ENCODE results near the gene CA11. TPM values are rescaled to one million over a fixed set of nuclear protein-coding genes. Genes with fewer than 3 reads are reported as not detected.
A peak's percentile ranks its signal among the peaks of the same experiment; 100 is the strongest.
"Not testable (repeated sequence)": the region's sequence is repeated elsewhere in the genome, so short reads cannot be mapped to it uniquely, and the experiment has no call there.

CA11 gene
- 10 to 100 TPM in 1 of 2 experiments, 1 to 10 TPM in 1; 9.7 to 10.4 TPM for total RNA-seq

GRCh38 chr19:48646001-48646721, at the start of gene CA11:
Gene CA11, minus strand, starts transcription at chr19:48646187. Its CDS starts 555 bp downstream, at chr19:48645632.
- ATAC-seq (ENCODE audit: low read depth) (peak; percentile 80), DNase-seq (peak; percentile 94)
- no peaks in the 10 kb centered on the region for H3K27me3 Mint-ChIP-seq
- no peaks in the 10 kb centered on the region for H3K9me3 Mint-ChIP-seq
- POLR2A ChIA-PET, result interaction anchor here (0.6 to 2.2 kb wide), 12 partner anchors 9 to 347 kb away, joined by 3 to 16 read pairs (median 4); partner anchors contain the start of genes DBP, GYS1, RPL18 and RUVBL2
- peaks cover 37% of the 10 kb centered on the region for H3K4me1 Mint-ChIP-seq
- H3K4me3 Mint-ChIP-seq, result peak within 1 kb of the TSS; percentile 93
- peak within 1 kb of the TSS; percentile 84 for H3K27ac Mint-ChIP-seq
- H3K36me3 Mint-ChIP-seq, result no peaks in the 10 kb centered on the region

DNA sequence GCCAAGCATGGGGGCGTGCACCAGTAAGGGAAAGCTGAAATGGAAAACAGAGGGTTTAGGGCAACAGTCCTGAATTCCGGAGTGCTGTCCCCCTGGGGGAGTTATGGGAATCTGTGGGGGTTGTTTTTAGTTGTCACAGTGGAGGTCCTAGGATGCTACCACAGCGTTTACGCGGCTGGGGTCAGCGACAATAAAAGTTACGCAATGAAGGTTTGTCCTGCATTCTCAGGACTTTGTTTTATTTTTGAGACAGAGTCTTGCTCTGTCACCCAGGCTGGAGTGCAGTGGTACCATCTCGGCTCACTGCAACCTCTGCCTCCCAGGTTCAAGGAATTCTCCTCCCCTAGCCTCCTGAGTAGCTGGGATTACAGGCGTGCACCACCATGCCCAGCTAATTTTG, 47.6 kb upstream of the CA11 start:
- H3K27ac Mint-ChIP-seq; H3K36me3 Mint-ChIP-seq; POLR2A ChIA-PET; H3K4me1 Mint-ChIP-seq; H3K9me3 Mint-ChIP-seq; DNase-seq; ATAC-seq (ENCODE audit: low read depth); H3K4me3 Mint-ChIP-seq: not testable (repeated sequence)
- peaks cover 16% of the 10 kb centered on the region for H3K27me3 Mint-ChIP-seq

DNA sequence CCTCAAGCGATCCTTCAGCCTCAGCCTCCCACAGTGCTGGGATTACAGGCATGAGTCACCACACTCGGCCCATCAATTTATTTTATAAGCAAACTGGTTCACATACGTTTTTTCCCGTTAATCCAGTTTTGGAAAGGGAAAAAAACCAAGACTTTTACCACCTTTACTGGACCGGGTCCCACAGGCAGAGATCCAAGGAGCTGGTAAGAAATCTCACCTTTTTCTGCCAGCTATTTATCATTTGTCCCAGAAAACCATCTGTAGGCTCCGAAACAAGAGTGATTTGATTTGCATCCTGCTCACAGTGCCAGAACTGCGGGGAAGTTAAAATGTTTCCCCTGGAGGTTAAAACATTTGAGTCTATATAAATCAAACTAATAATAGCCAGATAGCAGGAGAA, 43.5 kb upstream of the CA11 start:
- no peak overlapping the region for H3K27ac Mint-ChIP-seq
- no peaks in the 10 kb centered on the region for H3K9me3 Mint-ChIP-seq
- POLR2A ChIA-PET, result no interaction called here

DNA sequence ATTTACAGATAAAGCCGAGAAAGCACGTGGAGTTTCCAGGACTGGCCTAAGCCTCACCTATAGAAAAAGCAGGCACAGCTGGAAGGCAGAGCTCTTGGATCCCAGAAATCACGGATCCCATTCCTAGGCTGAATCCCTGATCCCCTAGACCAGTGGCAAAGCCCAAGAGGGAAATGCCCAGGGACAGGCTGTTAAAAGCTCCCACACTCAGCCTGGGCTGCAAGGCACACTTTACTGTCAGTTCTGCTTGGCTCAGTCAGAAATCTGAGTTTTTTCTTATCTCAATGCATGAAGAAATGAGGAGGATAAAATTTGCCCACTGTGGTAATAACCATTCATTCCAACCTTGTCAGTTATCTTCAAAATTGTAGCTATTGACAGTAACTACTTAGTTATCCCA, 41.8 kb upstream of the CA11 start:
- H3K9me3 Mint-ChIP-seq, result no peaks in the 10 kb centered on the region
- no peak for DNase-seq
- H3K27me3 Mint-ChIP-seq, result peaks cover 1% of the 10 kb centered on the region
- H3K4me1 Mint-ChIP-seq, result no peaks in the 10 kb centered on the region
- H3K36me3 Mint-ChIP-seq, result no peaks in the 10 kb centered on the region
- no peak for ATAC-seq (ENCODE audit: low read depth)
- POLR2A ChIA-PET, result interaction anchor here (0.6 kb wide), 1 partner anchor 29 kb away, joined by 3 read pairs; no protein-coding TSS in a partner anchor
- no peak overlapping the region for H3K27ac Mint-ChIP-seq
- no peak overlapping the region for H3K4me3 Mint-ChIP-seq

More for the DNA sequence above, 43.5 kb upstream of the CA11 start:
- no peak overlapping the region for H3K4me3 Mint-ChIP-seq
- ATAC-seq (ENCODE audit: low read depth), result no peak
- no peaks in the 10 kb centered on the region for H3K36me3 Mint-ChIP-seq
- DNase-seq, result no peak
- H3K27me3 Mint-ChIP-seq, result peaks cover 1% of the 10 kb centered on the region
- no peaks in the 10 kb centered on the region for H3K4me1 Mint-ChIP-seq

DNA sequence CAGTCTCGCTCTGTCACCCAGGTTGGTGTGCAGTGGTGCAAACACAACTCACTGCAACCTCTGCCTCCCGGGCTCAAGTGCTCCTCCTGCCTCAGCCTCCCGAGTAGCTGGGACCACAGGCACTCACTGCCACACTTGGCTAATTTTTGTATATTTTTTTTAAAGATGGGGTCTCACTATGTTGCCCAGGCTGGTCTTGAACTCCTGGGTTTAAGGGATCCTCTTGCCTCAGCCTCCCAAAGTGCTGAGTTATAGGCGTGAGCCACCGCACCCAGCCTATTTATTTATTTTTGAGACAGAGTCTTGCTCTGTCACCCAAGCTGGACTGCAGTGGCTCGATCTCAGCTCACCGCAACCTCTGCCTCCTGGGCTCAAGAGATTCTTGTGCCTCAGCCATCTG, 40.6 kb upstream of the CA11 start:
- H3K36me3 Mint-ChIP-seq; ATAC-seq (ENCODE audit: low read depth); DNase-seq; H3K27me3 Mint-ChIP-seq; H3K9me3 Mint-ChIP-seq; H3K4me1 Mint-ChIP-seq; H3K4me3 Mint-ChIP-seq; H3K27ac Mint-ChIP-seq; POLR2A ChIA-PET: not testable (repeated sequence)

DNA sequence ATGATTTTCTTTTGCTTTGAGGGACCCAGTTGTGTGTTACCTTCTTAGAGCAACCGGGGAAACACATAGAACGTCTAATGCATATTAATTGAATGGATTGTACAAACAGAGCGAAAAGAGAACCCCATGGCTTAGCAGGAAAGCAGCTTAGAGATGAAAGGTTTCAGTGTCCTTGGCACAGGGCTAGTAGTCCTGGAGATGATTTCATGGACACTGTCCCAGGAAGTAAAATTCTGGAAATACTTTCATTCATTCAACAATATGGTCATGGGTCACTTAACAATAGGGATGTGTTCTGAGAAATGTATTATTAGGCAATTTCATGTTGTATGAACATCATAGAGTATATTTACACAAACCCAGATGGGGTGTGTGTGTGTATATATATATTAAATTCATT, 40.1 kb upstream of the CA11 start:
- Mint-ChIP-seq H3K27me3 (peaks cover 1% of the 10 kb centered on the region), H3K4me3 (no peak overlapping the region), H3K4me1 (no peaks in the 10 kb centered on the region), H3K9me3 (no peaks in the 10 kb centered on the region), H3K36me3 (no peaks in the 10 kb centered on the region), H3K27ac (no peak overlapping the region)
- no peak for ATAC-seq (ENCODE audit: low read depth)
- POLR2A ChIA-PET, result no interaction called here
- DNase-seq, result no peak

- no peak for DNase-seq
- H3K36me3 Mint-ChIP-seq, result no peaks in the 10 kb centered on the region
- no peaks in the 10 kb centered on the region for H3K4me1 Mint-ChIP-seq
- H3K27me3 Mint-ChIP-seq, result peaks cover 1% of the 10 kb centered on the region
- ATAC-seq (ENCODE audit: low read depth), result no peak
- POLR2A ChIA-PET, result no interaction called here
- H3K27ac Mint-ChIP-seq, result no peak overlapping the region
- no peak overlapping the region for H3K4me3 Mint-ChIP-seq
- no peaks in the 10 kb centered on the region for H3K9me3 Mint-ChIP-seq
Measured at GRCh38 chr19:48685583-48685982, 39.6 kb upstream of the CA11 start.

GRCh38 chr19:48683349-48683748, 37.4 kb upstream of the CA11 start:
- no peak overlapping the region for H3K27ac Mint-ChIP-seq
- H3K36me3 Mint-ChIP-seq, result no peaks in the 10 kb centered on the region
- peaks cover 1% of the 10 kb centered on the region for H3K27me3 Mint-ChIP-seq
- ATAC-seq (ENCODE audit: low read depth), result no peak
- peak overlapping the region; percentile 42 for H3K4me3 Mint-ChIP-seq
- no peaks in the 10 kb centered on the region for H3K4me1 Mint-ChIP-seq
- no peak for DNase-seq
- no peaks in the 10 kb centered on the region for H3K9me3 Mint-ChIP-seq
- POLR2A ChIA-PET, result interaction anchor here (0.7 kb wide), 1 partner anchor 21 kb away, joined by 3 read pairs; no protein-coding TSS in a partner anchor

DNA sequence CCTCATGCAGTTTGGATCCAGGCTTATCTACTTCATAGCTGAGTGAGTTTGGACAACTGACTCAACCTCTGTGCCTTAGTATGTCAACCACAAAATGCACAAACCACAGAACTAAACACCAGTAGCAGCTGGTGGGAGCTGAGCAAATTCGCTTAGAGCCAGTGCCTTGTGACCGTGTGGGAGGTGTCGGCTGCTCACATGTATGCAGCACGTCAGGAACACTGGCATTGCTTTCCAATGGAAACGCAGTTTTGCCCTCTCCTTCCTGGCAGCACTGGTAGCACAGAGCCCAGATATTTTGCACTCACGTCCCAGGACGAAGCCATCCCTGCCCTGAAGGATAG, 35.1 kb upstream of the CA11 start:
- H3K4me3 Mint-ChIP-seq, result no peak overlapping the region
- DNase-seq (no peak), ATAC-seq (ENCODE audit: low read depth) (no peak)
- no peaks in the 10 kb centered on the region for H3K4me1 Mint-ChIP-seq
- no peaks in the 10 kb centered on the region for H3K9me3 Mint-ChIP-seq
- H3K27me3 Mint-ChIP-seq, result peaks cover 2% of the 10 kb centered on the region
- H3K27ac Mint-ChIP-seq, result no peak overlapping the region
- POLR2A ChIA-PET, result no interaction called here
- H3K36me3 Mint-ChIP-seq, result no peaks in the 10 kb centered on the region

GRCh38 chr19:48680436-48681126, 34.6 kb upstream of the CA11 start:
- Mint-ChIP-seq H3K36me3 (no peaks in the 10 kb centered on the region), H3K27me3 (peaks cover 3% of the 10 kb centered on the region), H3K9me3 (no peaks in the 10 kb centered on the region), H3K4me1 (no peaks in the 10 kb centered on the region), H3K4me3 (no peak overlapping the region), H3K27ac (no peak overlapping the region)
- no peak for DNase-seq
- POLR2A ChIA-PET, result no interaction called here
- no peak for ATAC-seq (ENCODE audit: low read depth)

- H3K36me3 Mint-ChIP-seq; H3K9me3 Mint-ChIP-seq; POLR2A ChIA-PET; H3K27ac Mint-ChIP-seq; H3K4me3 Mint-ChIP-seq; DNase-seq; H3K27me3 Mint-ChIP-seq; H3K4me1 Mint-ChIP-seq; ATAC-seq (ENCODE audit: low read depth): not testable (repeated sequence)
Measured at GRCh38 chr19:48680006-48680405, 34.0 kb upstream of the CA11 start.

DNA sequence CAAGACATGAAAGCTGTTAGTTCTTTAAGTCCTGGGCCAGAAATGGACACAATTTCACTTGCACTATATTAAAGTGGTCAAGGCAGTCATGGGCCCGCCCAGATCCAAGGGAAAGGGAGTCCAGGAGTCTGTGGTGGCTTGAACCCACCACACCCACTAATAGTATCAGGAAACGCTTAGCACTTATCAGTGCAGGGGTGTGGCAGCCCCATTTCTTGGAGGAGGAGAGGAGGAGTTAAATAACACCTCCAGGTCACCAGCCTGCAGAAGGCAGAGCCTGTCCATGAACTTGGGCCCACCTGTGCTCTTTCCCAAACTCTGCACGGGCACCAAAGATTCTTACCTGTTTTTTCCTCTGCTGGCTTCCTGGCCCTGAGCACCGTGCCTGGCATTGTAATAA, 32.2 kb upstream of the CA11 start:
- Mint-ChIP-seq H3K36me3 (no peaks in the 10 kb centered on the region), H3K27ac (no peak overlapping the region), H3K27me3 (peaks cover 3% of the 10 kb centered on the region), H3K9me3 (no peaks in the 10 kb centered on the region), H3K4me3 (no peak overlapping the region), H3K4me1 (peaks cover 6% of the 10 kb centered on the region)
- POLR2A ChIA-PET, result no interaction called here
- ATAC-seq (ENCODE audit: low read depth) (no peak), DNase-seq (no peak)

GRCh38 chr19:48676887-48677286, 30.9 kb upstream of the CA11 start:
- Mint-ChIP-seq H3K4me1 (peaks cover 6% of the 10 kb centered on the region), H3K4me3 (no peak overlapping the region), H3K27me3 (peaks cover 3% of the 10 kb centered on the region), H3K9me3 (no peaks in the 10 kb centered on the region), H3K36me3 (no peaks in the 10 kb centered on the region), H3K27ac (no peak overlapping the region)
- POLR2A ChIA-PET, result no interaction called here
- ATAC-seq (ENCODE audit: low read depth), result no peak
- no peak for DNase-seq

DNA sequence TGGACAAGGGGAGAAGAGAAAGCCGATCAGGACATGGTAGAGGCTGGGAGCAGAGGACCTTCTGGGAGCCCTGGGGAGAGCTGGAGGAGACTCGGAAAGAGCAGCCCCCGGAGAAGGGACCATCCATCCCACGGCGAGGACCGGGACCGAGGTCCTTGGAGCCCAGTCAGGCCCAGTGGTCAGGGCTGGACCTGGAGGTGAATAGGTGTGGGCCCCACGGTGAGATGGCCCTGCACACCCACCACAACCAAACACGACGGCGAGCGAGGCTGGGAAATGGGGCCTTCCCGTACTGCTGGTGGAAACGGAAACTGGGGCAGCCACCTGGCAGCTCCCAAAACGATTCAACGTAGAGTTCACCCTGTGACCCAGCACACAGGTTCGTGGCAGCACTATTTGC, 30.5 kb upstream of the CA11 start:
- no peaks in the 10 kb centered on the region for H3K36me3 Mint-ChIP-seq
- H3K4me3 Mint-ChIP-seq, result no peak overlapping the region
- DNase-seq (no peak), ATAC-seq (ENCODE audit: low read depth) (no peak)
- H3K4me1 Mint-ChIP-seq, result peaks cover 6% of the 10 kb centered on the region
- H3K9me3 Mint-ChIP-seq, result no peaks in the 10 kb centered on the region
- POLR2A ChIA-PET, result no interaction called here
- H3K27me3 Mint-ChIP-seq, result peaks cover 3% of the 10 kb centered on the region
- H3K27ac Mint-ChIP-seq, result no peak overlapping the region
